A549 (cell line): ENCODE results near the gene RSPH6A.

Experiments
- CHD4 ChIP-seq: fragments of 200-600 bp; sonication (generic); IDR thresholded peaks from 2 replicates; pipeline ENCODE4 v1.6.1; 2016; ENCODE audit warnings: antibody characterized with exemption, mild to moderate bottlenecking, borderline replicate concordance
- JUN ChIP-seq, 2 experiments: fragments of >200 bp; sonication (Bioruptor Twin); formaldehyde crosslinking; IDR thresholded peaks; 2 replicates in 1 of 2; 3 replicates in 1 of 2; pipeline ENCODE4 v1.6.1; 2016 to 2017
- JUNB ChIP-seq: fragments of >200 bp; sonication (Bioruptor Twin); formaldehyde crosslinking; IDR thresholded peaks from 2 replicates; pipeline ENCODE4 v1.6.1; 2016
- NR3C1 ChIP-seq: fragments of >200 bp; sonication (Bioruptor Twin); formaldehyde crosslinking; IDR thresholded peaks from 3 replicates; pipeline ENCODE4 v1.6.1; 2017
- POLR2A ChIP-seq: IDR thresholded peaks from 2 replicates; pipeline ENCODE4 v1.6.1; 2012; ENCODE audit warnings: mild to moderate bottlenecking, low read length
- POLR2AphosphoS2 ChIP-seq: conservative IDR thresholded peaks from 2 replicates; pipeline ENCODE4 v1.6.1; 2012; ENCODE audit warnings: low read length, improper control_type of control experiment, inconsistent platforms
- TF ChIP-seq, protein P1 (sequence below): IDR thresholded peaks from 2 replicates; pipeline ENCODE4 v1.6.1; 2012
- TF ChIP-seq, protein P2 (sequence below): fragments of >200 bp; sonication (Bioruptor Twin); formaldehyde crosslinking; IDR thresholded peaks from 3 replicates; pipeline ENCODE4 v1.5.1; 2016
- TF ChIP-seq, protein P3 (sequence below): IDR thresholded peaks from 2 replicates; pipeline ENCODE4 v1.6.1; 2012; ENCODE audit warnings: low read depth, borderline replicate concordance

- TF ChIP-seq JUNB (no peak), POLR2A (no peak), JUN (IDR thresholded peaks at IDR 0.05) (no peak), NR3C1 (no peak), POLR2AphosphoS2 (no peak), CHD4 (no peak)
- TF ChIP-seq, protein P1, sequence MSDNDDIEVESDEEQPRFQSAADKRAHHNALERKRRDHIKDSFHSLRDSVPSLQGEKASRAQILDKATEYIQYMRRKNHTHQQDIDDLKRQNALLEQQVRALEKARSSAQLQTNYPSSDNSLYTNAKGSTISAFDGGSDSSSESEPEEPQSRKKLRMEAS, result no peak
- TF ChIP-seq, protein P2, sequence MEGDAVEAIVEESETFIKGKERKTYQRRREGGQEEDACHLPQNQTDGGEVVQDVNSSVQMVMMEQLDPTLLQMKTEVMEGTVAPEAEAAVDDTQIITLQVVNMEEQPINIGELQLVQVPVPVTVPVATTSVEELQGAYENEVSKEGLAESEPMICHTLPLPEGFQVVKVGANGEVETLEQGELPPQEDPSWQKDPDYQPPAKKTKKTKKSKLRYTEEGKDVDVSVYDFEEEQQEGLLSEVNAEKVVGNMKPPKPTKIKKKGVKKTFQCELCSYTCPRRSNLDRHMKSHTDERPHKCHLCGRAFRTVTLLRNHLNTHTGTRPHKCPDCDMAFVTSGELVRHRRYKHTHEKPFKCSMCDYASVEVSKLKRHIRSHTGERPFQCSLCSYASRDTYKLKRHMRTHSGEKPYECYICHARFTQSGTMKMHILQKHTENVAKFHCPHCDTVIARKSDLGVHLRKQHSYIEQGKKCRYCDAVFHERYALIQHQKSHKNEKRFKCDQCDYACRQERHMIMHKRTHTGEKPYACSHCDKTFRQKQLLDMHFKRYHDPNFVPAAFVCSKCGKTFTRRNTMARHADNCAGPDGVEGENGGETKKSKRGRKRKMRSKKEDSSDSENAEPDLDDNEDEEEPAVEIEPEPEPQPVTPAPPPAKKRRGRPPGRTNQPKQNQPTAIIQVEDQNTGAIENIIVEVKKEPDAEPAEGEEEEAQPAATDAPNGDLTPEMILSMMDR, result no peak
- TF ChIP-seq, protein P3, sequence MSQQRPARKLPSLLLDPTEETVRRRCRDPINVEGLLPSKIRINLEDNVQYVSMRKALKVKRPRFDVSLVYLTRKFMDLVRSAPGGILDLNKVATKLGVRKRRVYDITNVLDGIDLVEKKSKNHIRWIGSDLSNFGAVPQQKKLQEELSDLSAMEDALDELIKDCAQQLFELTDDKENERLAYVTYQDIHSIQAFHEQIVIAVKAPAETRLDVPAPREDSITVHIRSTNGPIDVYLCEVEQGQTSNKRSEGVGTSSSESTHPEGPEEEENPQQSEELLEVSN, result no peak
These were observed 62.5 kb downstream of the RSPH6A start for GRCh38 chr19:45752639-45753038.
